HUES48 (cell line): ENCODE data around the gene KAT8.
"Not testable (repeated sequence)": the region's sequence is repeated elsewhere in the genome, so short reads cannot be mapped to it uniquely, and the experiment has no call there.

Experiments used
- H3K27ac ChIP-seq: one replicate; pipeline ENCODE4 v1.7.0; 2013; ENCODE audit warnings: low read depth, low read length, inconsistent platforms
- H3K27me3 ChIP-seq: 2 replicates; pipeline ENCODE4 v1.6.1; 2013; ENCODE audit warnings: mild to moderate bottlenecking, low read length; ENCODE audit not compliant: control insufficient read depth, insufficient read depth
- H3K36me3 ChIP-seq: 2 replicates; pipeline ENCODE4 v1.6.1; 2013; ENCODE audit warnings: low read length; ENCODE audit not compliant: control insufficient read depth, insufficient read depth
- H3K4me1 ChIP-seq: 2 replicates; pipeline ENCODE4 v1.6.1; 2013; ENCODE audit warnings: mild to moderate bottlenecking, low read length; ENCODE audit not compliant: control insufficient read depth, insufficient read depth
- H3K4me3 ChIP-seq: 2 replicates; pipeline ENCODE4 v1.5.1; 2013; ENCODE audit warnings: mild to moderate bottlenecking, low read depth, low read length
- H3K9ac ChIP-seq: 2 replicates; pipeline ENCODE4 v1.6.1; 2013; ENCODE audit warnings: mild to moderate bottlenecking, low read depth, low read length, moderate library complexity
- H3K9me3 ChIP-seq: 2 replicates; pipeline ENCODE4 v1.6.1; 2013; ENCODE audit warnings: low read length; ENCODE audit not compliant: control insufficient read depth, insufficient read depth

The KAT8 gene

DNA sequence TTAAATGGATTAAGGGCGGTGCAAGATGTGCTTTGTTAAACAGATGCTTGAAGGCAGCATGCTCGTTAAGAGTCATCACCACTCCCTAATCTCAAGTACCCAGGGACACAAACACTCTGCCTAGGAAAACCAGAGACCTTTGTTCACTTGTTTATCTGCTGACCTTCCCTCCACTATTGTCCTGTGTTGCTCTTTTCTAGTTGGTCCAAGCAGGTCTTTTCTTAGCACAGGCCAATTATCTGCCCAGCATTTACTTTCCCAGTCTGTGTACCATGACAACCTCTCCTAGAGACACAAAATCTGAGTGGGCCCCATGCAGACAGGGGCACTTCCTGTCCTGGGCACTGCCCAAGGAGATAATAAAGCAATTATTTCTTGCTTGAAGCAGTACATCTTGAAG, 52.6 kb downstream of the KAT8 start:
- H3K27ac ChIP-seq = peak overlapping the region; percentile 21
- not testable (repeated sequence) for H3K27me3 ChIP-seq, H3K4me3 ChIP-seq

DNA sequence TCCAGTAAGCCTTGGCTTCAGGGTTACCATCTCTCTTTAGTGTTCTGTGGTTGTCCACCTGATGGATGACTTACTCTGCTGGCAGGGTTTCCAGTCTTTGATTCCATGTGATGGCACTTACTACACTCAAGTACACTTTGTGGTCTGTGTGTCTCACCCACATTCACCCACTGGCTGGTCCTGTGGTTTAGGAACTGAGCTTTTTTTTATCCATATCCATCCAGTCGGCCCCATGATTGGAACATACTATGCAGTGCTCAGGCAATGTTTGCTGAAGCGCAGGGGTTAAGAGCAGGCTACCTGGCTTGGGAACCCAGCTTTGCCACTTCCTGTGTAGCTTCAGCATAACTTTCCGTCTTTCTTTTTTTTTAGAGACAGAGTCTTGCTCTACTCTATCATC, 59.7 kb downstream of the KAT8 start:
- no peaks in the 10 kb centered on the region for H3K27me3 ChIP-seq
- peaks cover 11% of the 10 kb centered on the region for H3K36me3 ChIP-seq
- H3K27ac ChIP-seq = no peak overlapping the region
- no peaks in the 10 kb centered on the region for H3K9me3 ChIP-seq
- H3K4me1 ChIP-seq = peaks cover under 1% of the 10 kb centered on the region; the same call in 1 of the 2 replicates
- no peak overlapping the region for H3K4me3 ChIP-seq
- H3K9ac ChIP-seq = no peak overlapping the region

More for the DNA sequence above, 52.6 kb downstream of the KAT8 start:
- H3K9ac ChIP-seq, H3K9me3 ChIP-seq, H3K36me3 ChIP-seq, H3K4me1 ChIP-seq: not testable (repeated sequence)

- H3K9me3 ChIP-seq = no peaks in the 10 kb centered on the region
- no peaks in the 10 kb centered on the region for H3K27me3 ChIP-seq
- peak overlapping the region; percentile 97 for H3K9ac ChIP-seq
- H3K27ac ChIP-seq = peak overlapping the region; percentile 96
- peaks cover 32% of the 10 kb centered on the region for H3K36me3 ChIP-seq
- peak overlapping the region; percentile 85 for H3K4me3 ChIP-seq
- H3K4me1 ChIP-seq = peaks cover 6% of the 10 kb centered on the region; the same call in 1 of the 2 replicates
Observed at GRCh38 chr16:31179219-31179746, 61.8 kb downstream of the KAT8 start.

DNA sequence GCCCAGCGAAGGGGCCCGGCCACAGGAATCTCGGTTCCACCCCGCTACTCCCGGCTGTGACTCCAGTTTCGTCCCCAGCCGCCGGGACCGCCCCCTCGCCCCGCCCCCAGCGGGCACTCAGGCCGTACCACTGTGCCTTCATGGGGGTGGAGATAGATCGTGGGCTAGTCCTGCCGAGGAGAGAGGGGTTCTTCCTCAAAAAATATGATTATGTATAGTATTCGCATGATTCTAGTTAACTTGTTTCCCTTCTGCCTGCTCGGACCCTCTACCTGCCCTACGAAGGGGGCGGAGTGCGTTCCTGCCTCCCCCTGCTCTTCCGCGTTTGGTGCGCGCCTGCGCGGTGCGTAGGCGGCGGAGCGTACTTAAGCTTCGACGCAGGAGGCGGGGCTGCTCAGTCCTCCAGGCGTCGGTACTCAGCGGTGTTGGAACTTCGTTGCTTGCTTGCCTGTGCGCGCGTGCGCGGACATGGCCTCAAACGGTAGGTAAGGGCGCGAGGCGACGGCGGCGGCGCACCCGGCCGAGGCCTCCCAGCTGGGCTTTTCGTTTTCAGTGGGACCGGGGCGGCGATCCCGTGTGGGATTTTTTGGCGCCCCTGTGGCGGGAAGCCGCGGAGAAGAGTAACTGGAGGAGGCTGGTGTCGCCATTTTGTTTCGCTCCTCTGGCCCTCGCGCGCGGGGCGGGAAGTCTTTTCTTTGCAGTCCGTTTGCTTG, 62.4 kb downstream of the KAT8 start, which contains the start of gene FUS:
Gene FUS, plus strand, starts transcription at position 393 of the 713 bp plus-strand sequence. Its CDS starts 76 bp downstream, at position 469.
- H3K4me1 ChIP-seq = peaks cover 6% of the 10 kb centered on the region; the same call in 1 of the 2 replicates
- H3K27me3 ChIP-seq = no peaks in the 10 kb centered on the region
- peak within 1 kb of the TSS; percentile 96 for H3K27ac ChIP-seq
- peaks cover 37% of the 10 kb centered on the region for H3K36me3 ChIP-seq
- H3K9ac ChIP-seq = peak within 1 kb of the TSS; percentile 97
- peak within 1 kb of the TSS; percentile 85 for H3K4me3 ChIP-seq
- H3K9me3 ChIP-seq = no peaks in the 10 kb centered on the region
